Natural killer cell (primary cell): ENCODE results near the gene CER1. TPM values are rescaled to one million over a fixed set of nuclear protein-coding genes. Genes with fewer than 3 reads are reported as not detected.
"Not testable (repeated sequence)": the region's sequence is repeated elsewhere in the genome, so short reads cannot be mapped to it uniquely, and the experiment has no call there.

Source experiments
- ATAC-seq, 3 donors: fragments of 150-1000 bp in 2 of 3; fragments of 200-7000 bp in 1 of 3; cut with Tn5 transposase; 1 replicate in 1 of 3; 2 replicates in 2 of 3; pipeline ENCODE4 v1.10.0; 2021; ENCODE audit warnings: mild to moderate bottlenecking in 2 of 3, moderate library complexity in 2 of 3
- DNase-seq, 2 donors: peaks; one replicate each; pipeline versions ENCODE4 v3.0.0 to v3.0.0-alpha.2; 2013 to 2021; ENCODE audit warnings: mixed read lengths in 1 of 2
- H3K27ac ChIP-seq: one replicate; pipeline ENCODE4 v1.5.1; 2013; ENCODE audit warnings: mild to moderate bottlenecking, low read length
- H3K27me3 ChIP-seq: one replicate; pipeline ENCODE4 v1.6.1; 2013; ENCODE audit warnings: low read length; ENCODE audit not compliant: control insufficient read depth, insufficient read depth
- H3K36me3 ChIP-seq: one replicate; pipeline ENCODE4 v1.6.1; 2013; ENCODE audit warnings: low read length; ENCODE audit not compliant: control insufficient read depth, insufficient read depth
- H3K4me1 ChIP-seq: one replicate; pipeline ENCODE4 v1.6.1; 2013; ENCODE audit warnings: low read length; ENCODE audit not compliant: control insufficient read depth, insufficient read depth
- H3K4me3 ChIP-seq: one replicate; pipeline ENCODE4 v1.5.1; 2013; ENCODE audit warnings: low read length
- H3K9me3 ChIP-seq: one replicate; pipeline ENCODE4 v1.6.1; 2013; ENCODE audit warnings: low read length; ENCODE audit not compliant: control insufficient read depth, insufficient read depth
- H3K27ac Mint-ChIP-seq, 2 donors: one replicate each; pipeline ENCODE4 v1.8.0; 2022; ENCODE audit warnings: mild to moderate bottlenecking in 2 of 2, mixed read lengths in 2 of 2, moderate library complexity in 1 of 2
- H3K27me3 Mint-ChIP-seq, 2 donors: one replicate each; pipeline ENCODE4 v1.8.0; 2022; ENCODE audit warnings: low read depth in 2 of 2, mixed read lengths in 2 of 2
- H3K36me3 Mint-ChIP-seq: one replicate; pipeline ENCODE4 v1.8.0; 2022; ENCODE audit warnings: mixed read lengths
- H3K4me1 Mint-ChIP-seq, 2 donors: one replicate each; pipeline ENCODE4 v1.8.0; 2022; ENCODE audit warnings: mixed read lengths in 2 of 2
- H3K4me3 Mint-ChIP-seq: one replicate; pipeline ENCODE4 v1.8.0; 2022; ENCODE audit warnings: mild to moderate bottlenecking, moderate library complexity, mixed read lengths
- H3K9me3 Mint-ChIP-seq, 2 donors: one replicate each; pipeline ENCODE4 v1.8.0; 2022; ENCODE audit warnings: mixed read lengths in 2 of 2
- WGBS: methylation state at CpG from one replicate; pipeline ENCODE4 v1.1.7; 2013; ENCODE audit warnings: missing lambda C conversion rate; ENCODE audit not compliant: insufficient coverage; 5-methylcytosine and 5-hydroxymethylcytosine counted together
- intact Hi-C: fragments of 100-400 bp; cut with micrococcal nuclease; formaldehyde crosslinking; loops from one replicate; pipeline ENCODE4 v1.14.2; 2022
- total RNA-seq, 4 donors: library from RNA; stranded (reverse); fragments of 120-200 nt in 1 of 4; gene quantifications; one replicate each; pipeline versions ENCODE4 v1.2.3 to v1.2.4, GENCODE V29; 2013 to 2022
- TF ChIP-seq, protein P1 (sequence below): fragments of 200-600 bp; IDR thresholded peaks from one replicate; pipeline ENCODE4 v1.8.0; 2022; ENCODE audit warnings: antibody characterized with exemption

Gene CER1
- total RNA-seq, 3 donors from 2014 or later (not counting 1 experiment from before 2014, with no cell fraction given), result not detected

DNA sequence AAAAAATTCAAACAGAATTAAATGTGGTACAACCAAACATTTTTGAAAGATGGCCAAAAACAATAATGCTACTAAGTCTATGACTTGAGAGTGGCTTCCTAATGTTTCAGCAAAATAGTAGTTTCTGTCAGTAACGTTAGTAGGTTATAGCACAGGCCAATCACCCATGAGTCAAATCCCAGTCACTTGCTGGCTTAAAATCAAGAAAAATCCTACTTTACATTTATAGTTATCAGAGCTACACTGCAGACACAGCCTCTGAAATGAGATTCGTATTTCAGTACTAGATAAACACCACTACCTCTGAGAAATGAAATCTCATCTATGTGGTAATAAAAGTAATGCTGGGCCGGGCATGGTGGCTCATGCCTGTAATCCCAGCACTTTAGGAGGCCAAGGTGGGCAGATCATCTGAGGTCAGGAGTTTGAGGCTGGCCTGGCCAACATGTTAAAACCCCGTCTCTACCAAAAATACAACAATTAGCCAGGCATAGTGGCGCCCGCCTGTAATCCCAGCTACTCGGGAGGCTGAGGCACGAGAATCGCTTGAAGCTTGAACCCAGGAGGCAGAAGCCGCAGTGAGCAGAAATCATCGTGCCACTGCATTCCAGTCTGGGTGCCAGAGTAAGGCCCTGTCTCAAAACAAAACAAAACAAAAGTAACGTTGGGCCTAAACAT lies 35.4 kb downstream of the CER1 start:
- no peaks in the 10 kb centered on the region for H3K9me3 ChIP-seq
- 93% methylated on average over 10 of the region's 12 CpGs for WGBS
- H3K27me3 ChIP-seq, result no peaks in the 10 kb centered on the region
- H3K27ac ChIP-seq, result no peak overlapping the region
- ATAC-seq, result no peak
- no peak for DNase-seq
- intact Hi-C loops, result no loop called here
- peaks cover 7% of the 10 kb centered on the region for H3K4me1 ChIP-seq
- Mint-ChIP-seq H3K36me3 (no peaks in the 10 kb centered on the region), H3K4me3 (no peak overlapping the region), H3K27ac (no peak overlapping the region), H3K27me3 (no peaks in the 10 kb centered on the region), H3K4me1 (peaks cover 39 to 45% of the 10 kb centered on the region in 2 donors), H3K9me3 (no peaks in the 10 kb centered on the region)
- TF ChIP-seq, protein P1, sequence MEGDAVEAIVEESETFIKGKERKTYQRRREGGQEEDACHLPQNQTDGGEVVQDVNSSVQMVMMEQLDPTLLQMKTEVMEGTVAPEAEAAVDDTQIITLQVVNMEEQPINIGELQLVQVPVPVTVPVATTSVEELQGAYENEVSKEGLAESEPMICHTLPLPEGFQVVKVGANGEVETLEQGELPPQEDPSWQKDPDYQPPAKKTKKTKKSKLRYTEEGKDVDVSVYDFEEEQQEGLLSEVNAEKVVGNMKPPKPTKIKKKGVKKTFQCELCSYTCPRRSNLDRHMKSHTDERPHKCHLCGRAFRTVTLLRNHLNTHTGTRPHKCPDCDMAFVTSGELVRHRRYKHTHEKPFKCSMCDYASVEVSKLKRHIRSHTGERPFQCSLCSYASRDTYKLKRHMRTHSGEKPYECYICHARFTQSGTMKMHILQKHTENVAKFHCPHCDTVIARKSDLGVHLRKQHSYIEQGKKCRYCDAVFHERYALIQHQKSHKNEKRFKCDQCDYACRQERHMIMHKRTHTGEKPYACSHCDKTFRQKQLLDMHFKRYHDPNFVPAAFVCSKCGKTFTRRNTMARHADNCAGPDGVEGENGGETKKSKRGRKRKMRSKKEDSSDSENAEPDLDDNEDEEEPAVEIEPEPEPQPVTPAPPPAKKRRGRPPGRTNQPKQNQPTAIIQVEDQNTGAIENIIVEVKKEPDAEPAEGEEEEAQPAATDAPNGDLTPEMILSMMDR, result no peak
- peaks cover 11% of the 10 kb centered on the region for H3K36me3 ChIP-seq
- H3K4me3 ChIP-seq, result no peak overlapping the region

DNA sequence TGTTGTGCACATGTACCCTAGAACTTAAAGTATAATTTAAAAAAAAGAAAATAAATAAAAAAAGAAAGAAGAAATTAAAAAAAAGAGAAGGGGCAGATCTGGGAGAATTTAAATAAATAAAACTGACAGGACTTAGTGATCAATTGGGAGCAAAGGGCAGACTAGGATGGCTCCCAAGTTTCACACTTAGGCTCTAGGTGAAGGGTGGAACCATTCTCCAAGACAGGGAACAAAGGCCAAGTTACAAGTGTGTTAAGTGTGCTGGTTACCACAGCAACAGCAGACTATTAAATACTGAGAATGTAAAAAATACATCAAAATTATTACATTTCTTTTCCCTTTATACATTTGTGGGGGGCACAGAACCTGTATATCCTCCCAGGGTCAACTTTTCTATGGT lies 36.4 kb downstream of the CER1 start:
- TF ChIP-seq, protein P1, result no peak
- H3K36me3 Mint-ChIP-seq, result no peaks in the 10 kb centered on the region
- ATAC-seq, result no peak
- H3K9me3 ChIP-seq, result no peaks in the 10 kb centered on the region
- H3K27me3 ChIP-seq, result no peaks in the 10 kb centered on the region
- peaks cover 32 to 45% of the 10 kb centered on the region in 2 donors for H3K4me1 Mint-ChIP-seq
- H3K4me3 Mint-ChIP-seq, result no peak overlapping the region
- H3K36me3 ChIP-seq, result peaks cover 11% of the 10 kb centered on the region
- no peak for DNase-seq
- H3K27ac ChIP-seq, result no peak overlapping the region
- H3K27me3 Mint-ChIP-seq, result no peaks in the 10 kb centered on the region
- H3K4me3 ChIP-seq, result no peak overlapping the region
- peaks cover 7% of the 10 kb centered on the region for H3K4me1 ChIP-seq
- no peak overlapping the region for H3K27ac Mint-ChIP-seq
- intact Hi-C loops, result no loop called here
- H3K9me3 Mint-ChIP-seq, result no peaks in the 10 kb centered on the region

DNA sequence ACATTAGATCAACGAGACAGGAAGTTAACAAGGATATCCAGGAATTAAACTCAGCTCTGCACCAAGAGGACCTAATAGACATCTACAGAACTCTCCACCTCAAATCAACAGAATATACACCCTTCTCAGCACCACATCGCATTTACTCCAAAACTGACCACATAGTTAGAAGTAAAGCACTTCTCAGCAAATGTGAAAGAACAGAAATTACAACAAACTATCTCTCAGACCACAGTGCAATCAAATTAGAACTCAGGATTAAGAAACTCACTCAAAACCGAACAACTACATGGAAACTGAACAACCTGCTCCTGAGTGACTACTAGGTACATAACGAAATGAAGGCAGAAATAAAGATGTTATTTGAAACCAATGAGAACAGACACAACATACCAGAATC lies 39.9 kb downstream of the CER1 start:
- H3K27ac Mint-ChIP-seq, H3K27me3 ChIP-seq, H3K9me3 ChIP-seq, DNase-seq, H3K36me3 Mint-ChIP-seq, H3K27me3 Mint-ChIP-seq, H3K36me3 ChIP-seq, H3K4me3 ChIP-seq, ATAC-seq, intact Hi-C loops, H3K27ac ChIP-seq, H3K4me1 ChIP-seq, H3K9me3 Mint-ChIP-seq, H3K4me3 Mint-ChIP-seq: not testable (repeated sequence)
- 77% methylated on average over 4 of the region's 4 CpGs for WGBS
- H3K4me1 Mint-ChIP-seq, result peaks cover 29 to 42% of the 10 kb centered on the region in 2 donors

DNA sequence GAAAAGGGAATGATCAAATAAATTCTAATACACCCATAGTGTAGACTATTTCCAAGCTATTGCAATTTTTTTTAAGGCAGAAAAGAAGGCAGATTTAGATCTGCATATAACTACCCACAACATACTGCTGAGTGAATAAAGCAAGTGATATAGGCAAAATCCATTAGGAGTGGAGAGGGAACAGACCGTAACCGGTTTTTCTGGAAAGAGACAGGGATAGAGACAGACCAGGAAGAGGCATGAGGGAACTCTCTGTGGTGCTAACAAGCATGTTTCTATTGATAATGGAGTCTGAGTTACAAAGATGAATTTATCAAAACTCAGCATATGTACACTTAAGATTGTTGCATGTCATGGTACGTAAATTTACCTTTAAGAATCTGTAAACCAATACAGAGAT lies 43.8 kb downstream of the CER1 start:
- no peaks in the 10 kb centered on the region for H3K9me3 ChIP-seq
- WGBS, result 100% methylated on average over 2 of the region's 3 CpGs

More for the DNA sequence above, 43.8 kb downstream of the CER1 start:
- Mint-ChIP-seq H3K27me3 (no peaks in the 10 kb centered on the region), H3K9me3 (no peaks in the 10 kb centered on the region), H3K4me3 (no peak overlapping the region), H3K36me3 (peaks cover 9% of the 10 kb centered on the region), H3K4me1 (peaks cover 48 to 64% of the 10 kb centered on the region in 2 donors), H3K27ac (no peak overlapping the region)
- TF ChIP-seq, protein P1, result no peak
- Histone ChIP-seq H3K27ac (no peak overlapping the region), H3K36me3 (peaks cover 4% of the 10 kb centered on the region), H3K4me3 (no peak overlapping the region), H3K4me1 (no peaks in the 10 kb centered on the region), H3K27me3 (no peaks in the 10 kb centered on the region)
- intact Hi-C loops, result no loop called here
- DNase-seq, result no peak
- no peak for ATAC-seq
